ENCODE results near the gene NR4A3. TPM values are rescaled to one million over a fixed set of nuclear protein-coding genes. Genes with fewer than 3 reads are reported as not detected.

Gene NR4A3
- total RNA-seq, 4 donors from 2014 or later: 0.64 to 5.9 (median 2.9) TPM

- H3K9me3 ChIP-seq: no peaks in the 10 kb centered on the region
- WGBS: 89% methylated on average over 2 of the region's 2 CpGs
- no peak overlapping the region for H3K27ac ChIP-seq
- H3K4me1 ChIP-seq: no peaks in the 10 kb centered on the region
- TF ChIP-seq POLR2A (IDR thresholded peaks at IDR 0.05): no peak
- no peak for TF ChIP-seq EP300 (IDR thresholded peaks at IDR 0.05)
- TF ChIP-seq POLR2AphosphoS5 (IDR thresholded peaks at IDR 0.05): no peak
- TF ChIP-seq, protein P1, sequence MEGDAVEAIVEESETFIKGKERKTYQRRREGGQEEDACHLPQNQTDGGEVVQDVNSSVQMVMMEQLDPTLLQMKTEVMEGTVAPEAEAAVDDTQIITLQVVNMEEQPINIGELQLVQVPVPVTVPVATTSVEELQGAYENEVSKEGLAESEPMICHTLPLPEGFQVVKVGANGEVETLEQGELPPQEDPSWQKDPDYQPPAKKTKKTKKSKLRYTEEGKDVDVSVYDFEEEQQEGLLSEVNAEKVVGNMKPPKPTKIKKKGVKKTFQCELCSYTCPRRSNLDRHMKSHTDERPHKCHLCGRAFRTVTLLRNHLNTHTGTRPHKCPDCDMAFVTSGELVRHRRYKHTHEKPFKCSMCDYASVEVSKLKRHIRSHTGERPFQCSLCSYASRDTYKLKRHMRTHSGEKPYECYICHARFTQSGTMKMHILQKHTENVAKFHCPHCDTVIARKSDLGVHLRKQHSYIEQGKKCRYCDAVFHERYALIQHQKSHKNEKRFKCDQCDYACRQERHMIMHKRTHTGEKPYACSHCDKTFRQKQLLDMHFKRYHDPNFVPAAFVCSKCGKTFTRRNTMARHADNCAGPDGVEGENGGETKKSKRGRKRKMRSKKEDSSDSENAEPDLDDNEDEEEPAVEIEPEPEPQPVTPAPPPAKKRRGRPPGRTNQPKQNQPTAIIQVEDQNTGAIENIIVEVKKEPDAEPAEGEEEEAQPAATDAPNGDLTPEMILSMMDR (IDR thresholded peaks at IDR 0.05): no peak
- H3K36me3 ChIP-seq: no peaks in the 10 kb centered on the region
- no peak overlapping the region for H3K4me3 ChIP-seq
- no peak for DNase-seq (ENCODE audit: low spot score in 2 of 2)
- H3K27me3 ChIP-seq: no peaks in the 10 kb centered on the region
Observed at GRCh38 chr9:99863955-99864354, 42.3 kb downstream of the NR4A3 start.

DNA sequence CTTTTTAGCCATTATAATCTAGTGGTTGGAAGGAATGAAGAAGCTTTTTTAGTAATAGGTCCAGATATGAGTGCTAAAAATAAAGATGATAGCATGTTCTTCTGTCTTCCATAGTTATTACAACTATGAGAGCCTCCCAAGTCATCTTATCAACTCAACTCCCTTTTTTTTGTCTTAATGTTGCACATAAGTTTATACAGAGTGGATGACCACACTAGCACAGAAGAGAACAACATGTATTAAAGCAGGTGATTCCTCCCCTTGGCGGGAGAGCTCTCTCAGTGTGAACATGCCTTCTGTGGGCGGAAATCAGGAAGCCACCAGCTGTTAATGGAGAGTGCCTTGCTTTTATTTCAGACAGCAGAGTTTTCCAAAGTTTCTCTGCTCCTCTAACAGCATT, 44.7 kb downstream of the NR4A3 start:
- H3K27me3 ChIP-seq: no peaks in the 10 kb centered on the region
- no peak for TF ChIP-seq EP300 (IDR thresholded peaks at IDR 0.05)
- no peak for TF ChIP-seq POLR2A (IDR thresholded peaks at IDR 0.05)
- TF ChIP-seq POLR2AphosphoS5 (IDR thresholded peaks at IDR 0.05): no peak
- TF ChIP-seq, protein P1 (IDR thresholded peaks at IDR 0.05): no peak
- H3K9me3 ChIP-seq: no peaks in the 10 kb centered on the region
- DNase-seq (ENCODE audit: low spot score in 2 of 2): no peak
- no peaks in the 10 kb centered on the region for H3K36me3 ChIP-seq
- H3K4me3 ChIP-seq: no peak overlapping the region
- H3K27ac ChIP-seq: no peak overlapping the region
- no peaks in the 10 kb centered on the region for H3K4me1 ChIP-seq
- WGBS: 71% methylated on average over 2 of the region's 2 CpGs

- Histone ChIP-seq H3K9me3 (no peaks in the 10 kb centered on the region), H3K36me3 (no peaks in the 10 kb centered on the region), H3K27ac (no peak overlapping the region), H3K27me3 (no peaks in the 10 kb centered on the region), H3K4me3 (no peak overlapping the region), H3K4me1 (no peaks in the 10 kb centered on the region)
- TF ChIP-seq POLR2A (IDR thresholded peaks at IDR 0.05) (no peak), EP300 (IDR thresholded peaks at IDR 0.05) (no peak), POLR2AphosphoS5 (IDR thresholded peaks at IDR 0.05) (no peak)
- TF ChIP-seq, protein P1 (IDR thresholded peaks at IDR 0.05): no peak
- no peak for DNase-seq (ENCODE audit: low spot score in 2 of 2)
- 66% methylated on average over 3 of the region's 3 CpGs for WGBS
Observed at GRCh38 chr9:99867536-99867935, 45.9 kb downstream of the NR4A3 start.

GRCh38 chr9:99867968-99868367, 46.3 kb downstream of the NR4A3 start:
- no peak overlapping the region for H3K27ac ChIP-seq
- H3K36me3 ChIP-seq: no peaks in the 10 kb centered on the region
- H3K4me1 ChIP-seq: no peaks in the 10 kb centered on the region
- H3K9me3 ChIP-seq: no peaks in the 10 kb centered on the region
- H3K4me3 ChIP-seq: no peak overlapping the region
- TF ChIP-seq, protein P1 (IDR thresholded peaks at IDR 0.05): no peak
- TF ChIP-seq POLR2A (IDR thresholded peaks at IDR 0.05) (no peak), EP300 (IDR thresholded peaks at IDR 0.05) (no peak), POLR2AphosphoS5 (IDR thresholded peaks at IDR 0.05) (no peak)
- H3K27me3 ChIP-seq: no peaks in the 10 kb centered on the region
- DNase-seq (ENCODE audit: low spot score in 2 of 2): no peak

DNA sequence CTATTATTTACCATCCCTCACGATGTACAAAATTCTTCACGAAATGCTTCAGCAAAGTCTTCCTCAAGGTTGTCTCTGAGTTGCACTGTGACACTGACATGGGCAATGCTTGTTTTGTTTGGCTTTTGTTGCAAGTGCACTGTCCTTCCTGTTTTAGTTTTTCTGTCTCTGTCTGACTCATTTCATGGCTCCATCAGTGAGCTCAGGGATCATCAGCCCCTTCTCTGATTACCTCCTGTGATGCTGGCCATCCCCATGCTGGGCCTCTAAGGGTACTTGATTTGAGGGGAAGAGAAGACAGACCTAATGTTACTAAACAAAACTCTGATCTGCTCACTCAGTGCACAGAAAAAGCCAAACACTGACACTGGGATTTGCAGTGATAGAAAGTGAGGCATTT, 47.2 kb downstream of the NR4A3 start:
- WGBS: 93% methylated on average over 2 of the region's 2 CpGs
- no peaks in the 10 kb centered on the region for H3K4me1 ChIP-seq

More for the DNA sequence above, 47.2 kb downstream of the NR4A3 start:
- DNase-seq (ENCODE audit: low spot score in 2 of 2): no peak
- H3K9me3 ChIP-seq: no peaks in the 10 kb centered on the region
- no peak for TF ChIP-seq EP300 (IDR thresholded peaks at IDR 0.05)
- TF ChIP-seq, protein P1 (IDR thresholded peaks at IDR 0.05): no peak
- TF ChIP-seq POLR2AphosphoS5 (IDR thresholded peaks at IDR 0.05): no peak
- TF ChIP-seq POLR2A (IDR thresholded peaks at IDR 0.05): no peak
- no peak overlapping the region for H3K4me3 ChIP-seq
- H3K27me3 ChIP-seq: no peaks in the 10 kb centered on the region
- H3K27ac ChIP-seq: no peak overlapping the region
- no peaks in the 10 kb centered on the region for H3K36me3 ChIP-seq
